Stimulated activated naive CD4-positive, alpha-beta T cell (primary cell): ENCODE results near the gene METRNL.
"Not testable (repeated sequence)": the region's sequence is repeated elsewhere in the genome, so short reads cannot be mapped to it uniquely, and the experiment has no call there.

Experiments
- DNase-seq, 6 experiments: peaks; one replicate each; lab custom pipeline; 2025; lab: John Stamatoyannopoulos, UW

Gene METRNL

GRCh38 chr17:83139541-83140248, 60.3 kb downstream of the METRNL start:
- not testable (repeated sequence) for DNase-seq

GRCh38 chr17:83140249-83140566, 60.8 kb downstream of the METRNL start:
- not testable (repeated sequence) for DNase-seq

- DNase-seq = no peak
Observed at GRCh38 chr17:83142619-83143018, 63.2 kb downstream of the METRNL start.

GRCh38 chr17:83143817-83144231, 64.4 kb downstream of the METRNL start:
- DNase-seq = no peak
